Smooth muscle cell (in vitro differentiated cells): Measurements from ENCODE around the gene CSRNP2. TPM values are rescaled to one million over a fixed set of nuclear protein-coding genes. Genes with fewer than 3 reads are reported as not detected.

Experiments
- DNase-seq: peaks from one replicate; lab custom pipeline; 2025; ENCODE audit not compliant: unreplicated experiment; lab: John Stamatoyannopoulos, UW
- H2AFZ ChIP-seq: fragments of 200-600 bp; sonication (generic); 2 replicates; pipeline ENCODE4 v1.6.0; 2016; ENCODE audit warnings: antibody characterized with exemption, low read depth, mild to moderate bottlenecking
- H3F3A ChIP-seq: fragments of 200-600 bp; sonication (generic); 2 replicates; pipeline ENCODE4 v1.6.0; 2017; ENCODE audit warnings: antibody characterized with exemption, low read depth
- H3K27ac ChIP-seq: fragments of 200-600 bp; sonication (generic); 2 replicates; pipeline ENCODE4 v1.5.1; 2016; ENCODE audit warnings: low read depth, mild to moderate bottlenecking
- H3K27me3 ChIP-seq: fragments of 200-600 bp; sonication (generic); 2 replicates; pipeline ENCODE4 v1.6.1; 2016; ENCODE audit warnings: low read depth, mild to moderate bottlenecking
- H3K36me3 ChIP-seq: fragments of 200-600 bp; sonication (generic); 2 replicates; pipeline ENCODE4 v1.5.1; 2016; ENCODE audit warnings: low read depth
- H3K4me1 ChIP-seq: fragments of 200-600 bp; sonication (generic); 2 replicates; pipeline ENCODE4 v1.5.1; 2016; ENCODE audit warnings: low read depth
- H3K4me2 ChIP-seq: fragments of 200-600 bp; sonication (generic); 2 replicates; pipeline ENCODE4 v1.6.0; 2016; ENCODE audit warnings: mild to moderate bottlenecking
- H3K4me3 ChIP-seq: fragments of 200-600 bp; sonication (generic); 2 replicates; pipeline ENCODE4 v1.5.1; 2016; ENCODE audit warnings: mild to moderate bottlenecking
- H3K79me2 ChIP-seq: fragments of 200-600 bp; sonication (generic); 2 replicates; pipeline ENCODE4 v1.6.0; 2016; ENCODE audit warnings: low read depth, mild to moderate bottlenecking
- H3K9ac ChIP-seq: fragments of 200-600 bp; sonication (generic); 2 replicates; pipeline ENCODE4 v1.6.0; 2016; ENCODE audit warnings: low read depth
- H3K9me3 ChIP-seq: fragments of 200-600 bp; sonication (generic); replicated peaks from 2 replicates; pipeline ENCODE4 v1.5.1; 2016; ENCODE audit warnings: low read depth
- H4K20me1 ChIP-seq: fragments of 200-600 bp; sonication (generic); 2 replicates; pipeline ENCODE4 v1.6.0; 2016; ENCODE audit warnings: low read depth
- WGBS: methylation state at CpG from one replicate; pipeline ENCODE4 v1.1.7; 2016; ENCODE audit warnings: low lambda C conversion rate; 5-methylcytosine and 5-hydroxymethylcytosine counted together
- polyA plus RNA-seq: library from polyadenylated mRNA; unstranded; fragments of >200 nt; fragmentation: Nextera tagmentation; extraction: Ambion mirVana; gene quantifications from 2 replicates; pipeline ENCODE4 v1.2.1, GENCODE V29; 2016
- total RNA-seq: library from RNA; depleted of rRNA; stranded (reverse); fragments of >200 nt; gene quantifications from 2 replicates; pipeline ENCODE4 v1.2.3, GENCODE V29; 2014
- TF ChIP-seq, protein P1 (sequence below): fragments of 200-600 bp; sonication (generic); IDR thresholded peaks from 2 replicates; pipeline ENCODE4 v1.5.1; 2017; ENCODE audit warnings: borderline replicate concordance, mild to moderate bottlenecking, antibody characterized with exemption; ENCODE audit not compliant: insufficient read depth, poor library complexity, severe bottlenecking

CSRNP2 gene
- total and polyA plus RNA-seq, 2 experiments from 2014 or later = 26.3 to 33.8 TPM

DNA sequence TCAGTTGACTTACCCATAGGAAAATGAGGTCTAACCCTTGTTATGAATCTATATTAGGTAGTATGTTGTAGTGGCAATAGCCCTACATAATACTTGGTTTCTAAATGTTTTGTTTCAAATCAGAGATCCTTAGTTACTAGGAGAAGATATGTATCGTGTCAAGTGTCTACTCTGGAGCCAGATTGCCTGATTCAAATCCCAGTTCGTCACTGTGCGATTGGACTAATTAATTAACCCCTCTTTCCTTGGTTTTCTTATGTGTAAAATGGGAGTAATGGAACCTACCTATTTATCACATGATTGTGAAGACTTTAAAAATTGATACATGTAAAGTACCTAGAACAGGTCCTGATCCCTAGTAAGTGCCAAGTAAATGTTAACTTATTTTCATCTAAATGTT is 33.9 kb downstream of the CSRNP2 start:
- Histone ChIP-seq H3K36me3 (peaks cover 3% of the 10 kb centered on the region), H3K9me3 (no peaks in the 10 kb centered on the region), H3K9ac (no peak overlapping the region), H3K27me3 (no peaks in the 10 kb centered on the region), H3K4me2 (peak overlapping the region; percentile 97), H3F3A (no peaks in the 10 kb centered on the region), H4K20me1 (no peaks in the 10 kb centered on the region), H3K79me2 (peaks cover 17% of the 10 kb centered on the region), H3K4me3 (peak overlapping the region; percentile 86), H2AFZ (no peak overlapping the region), H3K4me1 (peaks cover 13% of the 10 kb centered on the region), H3K27ac (no peak overlapping the region)
- DNase-seq = no peak
- TF ChIP-seq, protein P1, sequence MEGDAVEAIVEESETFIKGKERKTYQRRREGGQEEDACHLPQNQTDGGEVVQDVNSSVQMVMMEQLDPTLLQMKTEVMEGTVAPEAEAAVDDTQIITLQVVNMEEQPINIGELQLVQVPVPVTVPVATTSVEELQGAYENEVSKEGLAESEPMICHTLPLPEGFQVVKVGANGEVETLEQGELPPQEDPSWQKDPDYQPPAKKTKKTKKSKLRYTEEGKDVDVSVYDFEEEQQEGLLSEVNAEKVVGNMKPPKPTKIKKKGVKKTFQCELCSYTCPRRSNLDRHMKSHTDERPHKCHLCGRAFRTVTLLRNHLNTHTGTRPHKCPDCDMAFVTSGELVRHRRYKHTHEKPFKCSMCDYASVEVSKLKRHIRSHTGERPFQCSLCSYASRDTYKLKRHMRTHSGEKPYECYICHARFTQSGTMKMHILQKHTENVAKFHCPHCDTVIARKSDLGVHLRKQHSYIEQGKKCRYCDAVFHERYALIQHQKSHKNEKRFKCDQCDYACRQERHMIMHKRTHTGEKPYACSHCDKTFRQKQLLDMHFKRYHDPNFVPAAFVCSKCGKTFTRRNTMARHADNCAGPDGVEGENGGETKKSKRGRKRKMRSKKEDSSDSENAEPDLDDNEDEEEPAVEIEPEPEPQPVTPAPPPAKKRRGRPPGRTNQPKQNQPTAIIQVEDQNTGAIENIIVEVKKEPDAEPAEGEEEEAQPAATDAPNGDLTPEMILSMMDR = no peak
- WGBS = 97% methylated on average over 3 of the region's 3 CpGs

DNA sequence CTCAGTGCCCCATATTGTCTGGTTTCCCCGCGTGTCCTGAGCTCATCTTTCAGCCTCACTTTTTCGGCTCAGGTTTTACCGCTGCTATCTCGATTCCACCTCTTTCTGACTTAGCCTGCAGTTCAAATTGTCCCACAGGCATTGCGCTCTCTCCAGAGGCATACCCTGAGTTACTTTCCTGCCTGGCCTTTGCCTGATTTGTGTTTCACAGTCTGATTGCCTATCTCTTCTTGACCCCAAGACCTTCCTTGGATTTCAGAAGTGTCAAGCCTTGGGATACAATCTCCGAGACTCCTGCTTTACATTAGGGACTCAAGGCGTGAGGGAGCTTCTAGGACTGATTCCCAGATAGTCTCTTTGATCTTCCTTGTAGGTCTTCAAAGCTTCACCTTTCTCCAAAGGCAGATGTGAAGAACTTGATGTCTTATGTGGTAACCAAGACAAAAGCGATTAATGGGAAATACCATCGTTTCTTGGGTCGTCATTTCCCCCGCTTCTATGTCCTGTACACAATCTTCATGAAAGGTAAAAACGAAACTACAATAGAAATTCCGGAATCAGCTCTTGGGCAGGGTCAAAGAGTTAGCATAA is 34.6 kb downstream of the CSRNP2 start:
- H3K27ac ChIP-seq = peak overlapping the region; percentile 73
- no peaks in the 10 kb centered on the region for H3K36me3 ChIP-seq
- no peaks in the 10 kb centered on the region for H3K27me3 ChIP-seq
- peaks cover 13% of the 10 kb centered on the region for H3K4me1 ChIP-seq
- H2AFZ ChIP-seq = peak overlapping the region; percentile 89
- H3K9ac ChIP-seq = peak overlapping the region; percentile 82
- no peak for DNase-seq
- H4K20me1 ChIP-seq = no peaks in the 10 kb centered on the region
- no peaks in the 10 kb centered on the region for H3K9me3 ChIP-seq
- H3K4me2 ChIP-seq = peak overlapping the region; percentile 97
- peak overlapping the region; percentile 86 for H3K4me3 ChIP-seq
- peaks cover 17% of the 10 kb centered on the region for H3K79me2 ChIP-seq
- no peaks in the 10 kb centered on the region for H3F3A ChIP-seq
- TF ChIP-seq, protein P1 = no peak
- WGBS = 49% methylated on average over 14 of the region's 14 CpGs

DNA sequence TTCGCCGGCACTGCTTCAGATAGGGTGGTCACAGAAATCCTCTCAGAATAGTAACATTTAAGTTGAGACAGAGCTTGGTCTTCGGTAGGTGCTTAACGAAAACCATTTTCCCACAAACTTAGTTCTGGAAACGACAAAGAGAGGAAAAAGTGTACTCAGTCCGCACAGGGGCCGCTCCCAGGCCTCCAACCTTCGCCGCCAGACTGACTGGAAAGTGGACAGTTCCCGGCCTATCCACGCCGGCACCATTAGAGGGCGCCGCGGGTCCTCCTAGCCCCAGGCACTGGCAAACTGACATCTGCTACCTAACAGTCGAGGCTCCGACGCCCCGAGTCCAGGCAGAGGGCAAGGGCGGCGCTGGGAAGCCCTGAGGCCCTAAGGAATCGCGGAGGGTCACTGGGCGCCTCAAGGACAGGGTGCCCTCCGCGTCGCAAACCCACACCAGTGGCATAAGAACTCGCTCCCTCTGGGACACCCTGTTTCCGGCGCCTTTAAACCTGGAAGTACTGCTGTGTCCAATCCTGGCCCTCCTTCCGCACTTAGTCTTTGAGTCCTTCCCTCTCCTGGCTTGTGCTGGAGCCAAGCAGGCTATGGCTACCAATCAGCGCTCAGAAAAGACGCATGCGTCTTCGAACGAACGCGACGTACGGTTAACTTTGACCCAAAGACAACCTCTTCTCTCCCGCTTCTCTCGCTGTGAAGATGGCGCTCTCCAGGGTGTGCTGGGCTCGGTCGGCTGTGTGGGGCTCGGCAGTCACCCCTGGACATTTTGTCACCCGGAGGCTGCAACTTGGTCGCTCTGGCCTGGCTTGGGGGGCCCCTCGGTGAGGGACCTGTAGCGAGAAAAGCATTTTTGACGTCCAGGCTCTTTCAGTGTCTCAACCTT is 35.5 kb downstream of the CSRNP2 start, which contains the start of gene LETMD1:
Gene LETMD1, plus strand, starts transcription at position 673 of the 886 bp plus-strand sequence. Its CDS starts 30 bp downstream, at position 703.
- Histone ChIP-seq H3K36me3 (no peaks in the 10 kb centered on the region), H3K9me3 (no peaks in the 10 kb centered on the region), H3K27ac (peak within 1 kb of the TSS; percentile 73), H3K4me3 (peak within 1 kb of the TSS; percentile 86), H3K79me2 (peaks cover 17% of the 10 kb centered on the region), H4K20me1 (no peaks in the 10 kb centered on the region), H3K27me3 (no peaks in the 10 kb centered on the region), H3K4me1 (peaks cover 13% of the 10 kb centered on the region), H3F3A (no peaks in the 10 kb centered on the region), H2AFZ (peak within 1 kb of the TSS; percentile 89), H3K4me2 (peak within 1 kb of the TSS; percentile 97), H3K9ac (peak within 1 kb of the TSS; percentile 82)
- DNase-seq = peak; percentile 95
- TF ChIP-seq, protein P1 = peak; percentile 85
- WGBS = 5% methylated on average over 51 of the region's 51 CpGs
